Heart left ventricle (tissue), 16 donors: ENCODE data around the gene CHAC2. TPM values are rescaled to one million over a fixed set of nuclear protein-coding genes. Genes with fewer than 3 reads are reported as not detected.

ENCODE experiments used
- ATAC-seq, 4 donors: fragments of 200-7000 bp; cut with Tn5 transposase; one replicate each; pipeline ENCODE4 v1.9.1; 2020 to 2022; ENCODE audit warnings: moderate library complexity in 4 of 4, mild to moderate bottlenecking in 3 of 4, moderate number of reproducible peaks in 1 of 4
- DNase-seq, 5 donors: peaks; one replicate each; pipeline ENCODE4 v3.0.0-alpha.2; 2020
- H3K27ac ChIP-seq, 12 donors: fragments of 200-600 bp; sonication (generic) in 4 of 12; one replicate each; pipeline versions ENCODE4 v1.5.0 to v1.8.0; 2016 to 2022; ENCODE audit warnings: mild to moderate bottlenecking in 2 of 12
- H3K27me3 ChIP-seq, 9 donors: fragments of 200-600 bp; sonication (generic) in 2 of 9; one replicate each; pipeline versions ENCODE4 v1.5.1 to v1.8.0; 2016 to 2022; ENCODE audit warnings: mild to moderate bottlenecking in 3 of 9
- H3K36me3 ChIP-seq, 9 donors: fragments of 200-600 bp; sonication (generic) in 2 of 9; one replicate each; pipeline versions ENCODE4 v1.5.0 to v1.8.0; 2018 to 2022; ENCODE audit warnings: mild to moderate bottlenecking in 2 of 9
- H3K4me1 ChIP-seq, 12 donors: fragments of 200-600 bp; sonication (generic) in 4 of 12; one replicate each; pipeline versions ENCODE4 v1.5.0 to v1.8.0; 2016 to 2022; ENCODE audit warnings: mild to moderate bottlenecking in 3 of 12
- H3K4me3 ChIP-seq, 12 donors: fragments of 200-600 bp; sonication (generic) in 4 of 12; one replicate each; pipeline versions ENCODE4 v1.5.0 to v1.8.0; 2017 to 2022; ENCODE audit warnings: mild to moderate bottlenecking in 9 of 12, moderate library complexity in 4 of 12
- H3K9me3 ChIP-seq, 12 donors: fragments of 200-600 bp; sonication (generic) in 4 of 12; one replicate each; pipeline versions ENCODE4 v1.5.0 to v1.8.0; 2016 to 2022; ENCODE audit warnings: mild to moderate bottlenecking in 1 of 12
- POLR2A ChIP-seq, 2 donors: fragments of 450-650 bp; IDR thresholded peaks; one replicate each; pipeline ENCODE4 v1.6.1; 2017; ENCODE audit warnings: antibody characterized with exemption in 2 of 2, mild to moderate bottlenecking in 2 of 2, moderate library complexity in 2 of 2
- WGBS, 4 donors: extraction: QIAGEN DNeasy Blood & Tissue Kit in 2 of 4; methylation state at CpG; one replicate each; pipeline versions ENCODE4 v1.1.5 to v1.1.7; 2013 to 2018; 5-methylcytosine and 5-hydroxymethylcytosine counted together
- intact Hi-C, 10 donors: fragments of 100-400 bp; cut with DNase I; formaldehyde crosslinking; loops; one replicate each; pipeline versions ENCODE4 v1.11.1 to v1.14.2; 2022
- polyA plus RNA-seq, 2 donors: library from polyadenylated mRNA; stranded (reverse); fragments of 200-250 nt; gene quantifications; one replicate each; pipeline ENCODE4 v1.2.3, GENCODE V29; 2013
- total RNA-seq, 9 donors: library from RNA; depleted of rRNA in 2 of 9; stranded (reverse); fragments of >200 nt in 2 of 9; fragmentation: NEBNext Ultra II Directional in 3 of 9; extraction: Animal tissue kit (Norgen Biotek cat#: 25700) in 3 of 9; gene quantifications; one replicate each; pipeline versions ENCODE4 v1.1.0 to v1.2.4, GENCODE V29; 2016 to 2023
- TF ChIP-seq, protein P1 (sequence below), 12 donors: fragments of 200-600 bp; sonication (generic) in 4 of 12; IDR thresholded peaks; one replicate each; pipeline versions ENCODE4 v1.5.0 to v1.8.0; 2018 to 2022; ENCODE audit warnings: antibody characterized with exemption in 12 of 12, mild to moderate bottlenecking in 5 of 12
- donor health status: ischemic (EF 13 %, LVEDD 7.1; RV severe dilation, severe dysfunction).
- donor health status: healthy with polysubstance abuse.
- donor health status: DM: no; HTN: yes; CAD: no.
- donor health status: DM: no; HTN: no; CAD: no.
- donor health status: ischemic (EF 25% LVEDD 6.9; RV normal size, moderate dysfunction).
- donor health status: ischemic (EF 25% LVEDD 5.7; RV mildly dilated, moderate dysfunction).
- donor health status: healthy.
- donor health status: DM: yes; HTN: yes; CAD: no.
- donor health status: ischemic (EF 35%, LVEDD 5.7; RV mildly dilated, moderate dysfunction).
- donor health status: nonischemic (EF 11% LVEDD 7.7; RV severe dilation, severe dysfunction).
- donor health status: DM: yes; HTN: yes; CAD: no.
- donor health status: PGD.
- donor health status: ischemic (EF 29% LVEDD 5.4; RV normal size, mild dysfunction).
- donor health status: nonischemic (EF 23%, LVEDD 6.1; RV moderate dilation, normal function).

CHAC2 gene
- total and polyA plus RNA-seq, 11 donors = 1.4 to 10.1 (median 3.2) TPM

DNA sequence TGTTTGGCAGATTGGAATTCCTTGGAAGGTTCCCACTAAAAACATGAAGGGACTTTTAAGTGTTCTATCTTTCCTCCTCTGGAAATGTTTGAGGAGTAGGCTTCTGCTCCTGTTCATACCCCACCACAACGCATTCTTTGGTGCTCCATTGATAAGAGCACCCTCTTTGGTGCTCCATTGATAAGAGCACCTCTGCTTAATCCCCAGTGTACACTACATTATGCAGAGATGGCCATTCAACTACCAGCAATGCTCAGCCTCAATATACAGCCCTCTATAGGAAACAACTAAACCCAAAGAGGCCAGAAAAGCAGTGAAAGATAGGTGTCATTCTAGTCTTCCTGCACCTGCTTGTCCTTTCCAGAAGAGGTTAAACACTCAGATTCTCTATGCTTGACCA, 1.8 kb upstream of the CHAC2 start:
- TF ChIP-seq, protein P1, sequence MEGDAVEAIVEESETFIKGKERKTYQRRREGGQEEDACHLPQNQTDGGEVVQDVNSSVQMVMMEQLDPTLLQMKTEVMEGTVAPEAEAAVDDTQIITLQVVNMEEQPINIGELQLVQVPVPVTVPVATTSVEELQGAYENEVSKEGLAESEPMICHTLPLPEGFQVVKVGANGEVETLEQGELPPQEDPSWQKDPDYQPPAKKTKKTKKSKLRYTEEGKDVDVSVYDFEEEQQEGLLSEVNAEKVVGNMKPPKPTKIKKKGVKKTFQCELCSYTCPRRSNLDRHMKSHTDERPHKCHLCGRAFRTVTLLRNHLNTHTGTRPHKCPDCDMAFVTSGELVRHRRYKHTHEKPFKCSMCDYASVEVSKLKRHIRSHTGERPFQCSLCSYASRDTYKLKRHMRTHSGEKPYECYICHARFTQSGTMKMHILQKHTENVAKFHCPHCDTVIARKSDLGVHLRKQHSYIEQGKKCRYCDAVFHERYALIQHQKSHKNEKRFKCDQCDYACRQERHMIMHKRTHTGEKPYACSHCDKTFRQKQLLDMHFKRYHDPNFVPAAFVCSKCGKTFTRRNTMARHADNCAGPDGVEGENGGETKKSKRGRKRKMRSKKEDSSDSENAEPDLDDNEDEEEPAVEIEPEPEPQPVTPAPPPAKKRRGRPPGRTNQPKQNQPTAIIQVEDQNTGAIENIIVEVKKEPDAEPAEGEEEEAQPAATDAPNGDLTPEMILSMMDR (IDR thresholded peaks at IDR 0.05) = no peak
- no peak for TF ChIP-seq POLR2A (IDR thresholded peaks at IDR 0.05)
- Histone ChIP-seq H3K4me1 (peaks cover 0 to 18% (median 7%) of the 10 kb centered on the region in 12 donors), H3K4me3 (no peak overlapping the region), H3K9me3 (no peaks in the 10 kb centered on the region), H3K27me3 (no peaks in the 10 kb centered on the region), H3K27ac (no peak overlapping the region), H3K36me3 (peaks cover 0 to 32% (median 21%) of the 10 kb centered on the region in 9 donors)
- intact Hi-C loops = no loop called here
- no peak for ATAC-seq
- WGBS, 4 donors = 81 to 100% (median 85%) methylated on average over 1 of the region's 1 CpG
- no peak for DNase-seq

DNA sequence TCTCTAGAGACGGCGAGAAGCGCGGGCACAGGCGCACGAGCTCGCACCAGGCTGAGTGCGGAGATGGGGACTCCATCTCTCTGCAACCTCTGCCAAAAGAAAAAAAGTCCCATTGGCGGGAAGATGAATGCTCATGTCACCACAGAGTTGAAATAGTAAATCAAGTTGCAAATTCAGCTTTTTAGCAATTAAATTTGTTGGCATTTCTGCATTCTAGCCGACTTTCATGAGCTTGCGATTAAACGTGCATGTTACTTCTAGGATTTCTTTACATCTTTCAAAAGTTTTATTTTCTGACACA, 588 bp downstream of the CHAC2 start:
- Histone ChIP-seq H3K27ac (peak overlapping the region in 9 of 12 donors; percentile 55 to 91 (median 83)), H3K27me3 (no peaks in the 10 kb centered on the region), H3K36me3 (peaks cover 0 to 17% (median 3%) of the 10 kb centered on the region in 9 donors), H3K4me3 (peak overlapping the region; percentile 58 to 91 (median 77)), H3K9me3 (no peaks in the 10 kb centered on the region), H3K4me1 (peaks cover 0 to 18% (median 7%) of the 10 kb centered on the region in 12 donors)
- TF ChIP-seq, protein P1 (IDR thresholded peaks at IDR 0.05) = no peak
- TF ChIP-seq POLR2A (IDR thresholded peaks at IDR 0.05) = no peak
- 1 to 4% (median 2%) methylated on average over 12 of the region's 12 CpGs for WGBS, 4 donors
- no peak for DNase-seq
- intact Hi-C loops = no loop called here
- ATAC-seq = peak in 1 of 4 donors; percentile 49

DNA sequence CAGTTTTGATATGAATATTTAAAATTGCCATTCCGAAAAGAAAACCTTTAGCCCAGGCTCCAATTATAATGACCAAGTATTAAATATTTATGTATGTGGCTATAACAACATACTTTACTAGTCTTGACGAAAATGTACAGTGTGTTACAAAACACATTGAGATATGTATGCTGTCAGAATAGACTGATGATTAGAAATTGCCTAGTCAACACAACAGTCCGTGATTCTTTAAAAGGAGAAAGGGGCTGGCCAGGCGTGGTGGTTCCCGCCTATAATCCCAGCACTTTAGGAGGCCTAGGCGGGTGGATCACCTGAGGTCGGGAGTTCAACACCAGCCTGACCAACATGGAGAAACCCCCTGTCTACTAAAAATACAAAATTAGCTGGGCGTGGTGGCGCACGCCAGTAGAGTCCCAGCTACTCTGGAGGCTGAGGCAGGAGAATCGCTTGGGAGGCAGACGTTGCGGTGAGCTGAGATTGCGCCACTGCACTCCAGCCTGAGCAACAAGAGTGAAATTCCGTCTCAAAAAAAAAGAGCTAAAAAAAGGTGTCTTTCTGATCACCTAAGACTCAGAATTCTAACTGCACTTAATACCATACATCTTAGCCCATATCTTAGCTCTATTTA, 1.8 kb downstream of the CHAC2 start:
- intact Hi-C loops = no loop called here
- no peak overlapping the region for H3K4me3 ChIP-seq

DNA sequence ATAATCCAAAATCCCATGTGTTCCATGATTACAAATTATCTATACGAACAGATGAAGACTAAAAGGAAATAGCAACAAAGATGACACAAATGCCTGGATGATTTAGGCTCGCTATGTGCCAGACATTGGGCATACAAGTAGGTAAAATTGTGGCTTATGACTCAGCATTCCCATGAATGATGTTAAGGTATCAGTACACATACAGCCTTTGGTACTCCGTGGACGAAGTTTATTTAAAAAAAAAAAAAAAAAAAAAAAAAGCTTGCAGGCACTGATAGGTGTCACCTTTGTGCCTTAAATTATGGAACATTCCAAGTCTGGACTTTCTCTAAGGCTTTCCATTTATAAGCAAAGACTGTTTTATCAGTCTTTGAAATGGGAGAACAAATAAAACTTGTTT, 2.7 kb downstream of the CHAC2 start:
- Histone ChIP-seq H3K4me1 (peaks cover 0 to 18% (median 7%) of the 10 kb centered on the region in 12 donors), H3K27me3 (no peaks in the 10 kb centered on the region), H3K27ac (no peak overlapping the region), H3K36me3 (peaks cover 0 to 9% (median 0%) of the 10 kb centered on the region in 9 donors), H3K9me3 (no peaks in the 10 kb centered on the region), H3K4me3 (no peak overlapping the region)
- TF ChIP-seq, protein P1 (IDR thresholded peaks at IDR 0.05) = no peak
- no peak for TF ChIP-seq POLR2A (IDR thresholded peaks at IDR 0.05)
- intact Hi-C loops = no loop called here
- 80 to 91% (median 86%) methylated on average over 4 of the region's 4 CpGs for WGBS, 4 donors
- ATAC-seq (no peak), DNase-seq (no peak)

More for the DNA sequence above, 1.8 kb downstream of the CHAC2 start:
- Histone ChIP-seq H3K4me1 (peaks cover 0 to 18% (median 7%) of the 10 kb centered on the region in 12 donors), H3K27me3 (no peaks in the 10 kb centered on the region), H3K36me3 (peaks cover 0 to 16% (median 2%) of the 10 kb centered on the region in 9 donors), H3K27ac (no peak overlapping the region), H3K9me3 (no peaks in the 10 kb centered on the region)
- 89 to 98% (median 94%) methylated on average over 15 of the region's 15 CpGs for WGBS, 4 donors
- ATAC-seq (no peak), DNase-seq (no peak)
- TF ChIP-seq, protein P1 (IDR thresholded peaks at IDR 0.05) = no peak
- TF ChIP-seq POLR2A (IDR thresholded peaks at IDR 0.05) = no peak
